SW480 (cell line): ENCODE results near the gene TBX6.
"Not testable (repeated sequence)": the region's sequence is repeated elsewhere in the genome, so short reads cannot be mapped to it uniquely, and the experiment has no call there.

ENCODE experiments used
- DNase-seq: peaks from one replicate; pipeline ENCODE4 v3.0.0-alpha.2; 2016; ENCODE audit warnings: low spot score

TBX6 gene, protein sequence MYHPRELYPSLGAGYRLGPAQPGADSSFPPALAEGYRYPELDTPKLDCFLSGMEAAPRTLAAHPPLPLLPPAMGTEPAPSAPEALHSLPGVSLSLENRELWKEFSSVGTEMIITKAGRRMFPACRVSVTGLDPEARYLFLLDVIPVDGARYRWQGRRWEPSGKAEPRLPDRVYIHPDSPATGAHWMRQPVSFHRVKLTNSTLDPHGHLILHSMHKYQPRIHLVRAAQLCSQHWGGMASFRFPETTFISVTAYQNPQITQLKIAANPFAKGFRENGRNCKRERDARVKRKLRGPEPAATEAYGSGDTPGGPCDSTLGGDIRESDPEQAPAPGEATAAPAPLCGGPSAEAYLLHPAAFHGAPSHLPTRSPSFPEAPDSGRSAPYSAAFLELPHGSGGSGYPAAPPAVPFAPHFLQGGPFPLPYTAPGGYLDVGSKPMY

DNA sequence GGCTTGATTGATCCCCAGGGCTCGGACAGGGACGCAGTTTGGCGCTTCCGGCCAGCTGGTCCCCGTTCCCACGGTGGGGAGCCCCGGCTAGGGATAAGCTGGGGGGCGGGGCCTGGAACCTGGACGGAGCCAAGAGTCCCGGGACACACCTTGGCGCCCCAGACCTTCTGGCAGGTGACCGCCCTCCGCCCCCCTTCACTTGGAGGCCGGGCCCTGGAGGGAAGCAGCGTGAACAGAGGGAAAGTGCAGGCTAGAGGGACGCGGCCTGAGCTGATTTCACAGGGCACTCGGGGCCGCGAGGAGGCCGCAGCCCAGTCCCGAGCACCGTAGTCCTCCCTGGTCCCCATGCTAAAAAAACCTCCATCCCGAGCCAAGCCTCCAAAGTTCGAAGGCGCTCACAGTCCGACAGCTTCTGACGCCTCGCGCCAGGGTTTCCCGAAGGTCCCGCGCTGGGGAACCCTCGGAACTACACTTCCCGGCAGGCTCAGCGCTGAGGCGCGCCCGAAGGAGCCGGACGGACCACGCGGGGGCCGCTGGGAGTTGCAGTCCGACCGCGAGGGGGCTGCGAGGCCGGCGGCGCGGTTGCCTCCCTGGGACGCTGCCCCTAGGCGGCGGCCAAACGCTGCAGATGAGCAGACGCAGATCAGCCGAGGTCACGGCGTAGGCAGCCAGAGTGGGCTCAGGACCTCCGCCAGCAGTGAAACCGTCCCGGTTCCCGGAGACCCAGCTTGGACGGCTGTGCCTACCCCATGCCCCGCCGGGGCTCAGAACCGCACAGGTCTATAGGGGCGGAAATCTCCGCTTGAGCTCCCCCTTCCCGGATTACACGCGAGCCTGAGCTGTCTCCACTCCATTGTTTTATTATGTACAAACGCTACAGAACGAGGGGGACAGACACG, at the start of gene TBX6:
TSS of gene TBX6 (minus strand) at position 451 of the 899 bp plus-strand sequence. CDS start 731 bp downstream, outside the sequence.
- DNase-seq, result peak; percentile 88

DNA sequence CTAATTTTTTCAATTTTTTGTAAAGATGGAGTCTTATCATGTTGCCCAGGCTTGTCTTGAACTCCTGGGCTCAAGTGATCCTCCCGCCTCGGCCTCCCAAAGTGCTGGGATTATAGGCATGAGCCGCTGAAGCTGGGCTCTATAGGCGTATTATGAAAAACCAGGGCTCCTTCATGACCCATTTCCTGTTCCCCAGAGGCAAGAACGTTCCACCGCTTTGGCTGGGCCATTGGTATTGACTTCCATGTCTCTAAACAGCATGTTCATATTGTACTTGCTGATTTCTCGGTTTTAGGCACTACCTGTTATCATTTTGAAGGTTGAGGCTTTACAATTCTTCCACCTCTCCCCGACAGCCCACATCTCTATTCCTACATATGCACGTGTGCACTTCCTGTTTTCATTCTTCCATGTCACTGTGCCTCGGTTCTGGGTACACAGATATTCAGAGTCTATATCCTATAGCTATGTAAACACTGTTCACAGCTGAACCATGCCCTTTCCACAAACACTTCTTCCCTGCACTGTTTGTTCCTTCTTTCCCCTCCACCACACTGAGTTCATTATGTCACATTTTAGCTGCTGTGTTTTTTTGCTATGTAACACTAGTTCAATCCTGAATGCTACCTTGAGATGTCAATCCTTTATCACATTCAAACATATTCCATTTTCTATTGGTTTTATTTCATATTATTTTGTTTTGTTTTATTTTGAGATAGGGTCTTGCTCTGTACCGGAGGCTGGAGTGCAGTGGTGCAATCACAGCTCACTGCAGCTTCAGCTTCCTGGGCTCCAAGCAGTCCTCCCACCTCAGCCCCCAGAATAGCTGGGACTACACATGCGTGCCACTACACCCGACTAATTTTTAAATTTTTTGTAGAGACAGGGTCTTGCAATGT, 48.1 kb upstream of the TBX6 start:
- DNase-seq, result no peak

DNA sequence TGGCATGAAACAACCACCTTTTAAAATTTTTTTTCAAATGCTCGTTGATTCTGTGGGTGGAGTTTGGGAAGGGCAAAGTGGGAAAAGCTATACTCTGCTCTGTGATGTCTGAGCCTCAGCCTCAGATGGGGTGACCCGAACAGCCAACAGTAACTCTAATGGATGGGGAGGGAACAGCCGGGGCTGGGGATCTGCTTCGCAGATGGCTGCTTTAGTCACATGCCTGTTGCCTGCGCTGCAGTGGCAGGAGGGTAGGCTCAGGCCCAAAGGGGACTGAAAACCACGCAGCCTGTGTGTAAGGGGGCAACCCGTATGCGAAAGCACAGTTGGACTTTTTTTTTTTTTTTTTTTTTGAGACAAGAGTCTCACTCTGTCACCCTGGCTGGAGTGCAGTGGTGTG, 46.2 kb upstream of the TBX6 start:
- DNase-seq, result no peak

DNA sequence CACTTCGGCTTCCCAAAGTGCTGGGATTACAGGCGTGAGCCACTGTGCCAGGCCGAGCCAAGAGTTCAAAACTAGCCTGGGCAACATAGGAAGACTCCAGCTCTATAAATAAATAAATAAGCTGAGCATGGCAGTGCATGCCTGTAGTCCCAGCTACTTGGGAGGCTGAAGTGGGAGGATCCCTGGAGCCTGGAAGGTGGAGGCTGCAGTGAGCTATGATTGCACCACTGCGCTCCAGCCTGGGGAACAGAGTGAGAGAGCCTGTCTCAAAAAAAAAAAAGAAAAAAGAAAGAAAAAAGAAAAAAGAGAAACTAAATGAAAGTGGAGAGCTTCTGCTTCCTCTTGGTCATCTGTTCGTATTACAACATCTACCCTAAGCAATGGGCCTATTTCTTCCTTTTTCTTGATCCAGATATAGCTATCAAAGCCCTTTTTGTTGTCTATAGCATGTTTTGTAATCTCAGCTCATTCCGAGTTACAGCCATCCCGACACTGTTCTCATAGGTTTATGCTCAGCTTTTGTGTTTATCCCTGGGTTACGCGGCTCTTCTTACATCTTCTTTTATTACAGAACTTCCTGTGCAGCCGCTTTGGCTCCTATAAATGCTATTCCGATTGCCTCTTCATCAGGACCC, 45.4 kb upstream of the TBX6 start:
- DNase-seq, result no peak

DNA sequence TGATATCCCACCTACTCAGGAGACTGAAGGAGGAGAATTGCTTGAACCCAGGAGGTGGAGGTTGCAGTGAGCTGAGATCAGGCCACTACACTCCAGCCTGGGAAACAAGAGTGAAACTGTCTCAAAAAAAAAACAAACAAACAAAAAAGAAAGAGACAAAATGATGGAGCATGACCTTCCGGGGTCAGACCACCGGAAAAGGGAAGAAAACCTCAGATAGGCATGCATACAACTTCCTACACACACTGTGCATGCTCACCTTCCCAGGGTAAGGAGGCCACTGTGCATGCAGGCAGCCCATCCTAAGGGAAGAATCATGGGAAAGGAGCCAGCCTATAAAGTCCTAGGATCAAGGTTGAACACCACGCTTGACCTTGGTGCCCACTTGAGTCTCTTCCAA, 40.9 kb upstream of the TBX6 start:
- no peak for DNase-seq

DNA sequence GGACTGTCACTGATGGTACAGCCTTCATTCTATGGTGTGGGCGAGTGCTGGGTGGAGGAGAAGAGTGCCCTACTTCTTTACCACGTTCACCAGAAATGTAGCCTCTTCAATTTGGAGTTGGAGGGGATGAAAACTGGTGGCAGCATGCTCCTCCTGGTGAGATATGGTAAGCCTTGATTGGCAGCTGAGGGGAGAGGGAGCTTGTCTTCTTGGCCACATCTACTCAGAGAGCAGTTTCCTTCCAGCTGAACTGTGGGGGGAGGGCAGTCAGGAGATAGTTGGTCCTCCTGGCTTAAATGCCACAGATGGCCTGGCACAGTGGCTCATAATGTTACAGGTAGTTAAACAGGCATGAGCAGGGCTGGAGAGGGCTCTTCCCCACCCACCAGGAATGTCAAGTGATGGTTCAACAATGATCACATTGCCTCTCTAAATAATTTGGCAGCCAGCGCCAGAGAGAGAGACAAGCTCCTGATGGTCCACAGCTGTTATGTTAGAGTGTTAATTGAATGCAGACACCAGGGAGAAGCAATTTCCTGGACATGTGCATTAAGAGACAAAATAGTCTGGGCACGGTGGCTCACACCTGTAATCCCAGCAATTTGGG, 40.2 kb upstream of the TBX6 start:
- DNase-seq, result no peak

DNA sequence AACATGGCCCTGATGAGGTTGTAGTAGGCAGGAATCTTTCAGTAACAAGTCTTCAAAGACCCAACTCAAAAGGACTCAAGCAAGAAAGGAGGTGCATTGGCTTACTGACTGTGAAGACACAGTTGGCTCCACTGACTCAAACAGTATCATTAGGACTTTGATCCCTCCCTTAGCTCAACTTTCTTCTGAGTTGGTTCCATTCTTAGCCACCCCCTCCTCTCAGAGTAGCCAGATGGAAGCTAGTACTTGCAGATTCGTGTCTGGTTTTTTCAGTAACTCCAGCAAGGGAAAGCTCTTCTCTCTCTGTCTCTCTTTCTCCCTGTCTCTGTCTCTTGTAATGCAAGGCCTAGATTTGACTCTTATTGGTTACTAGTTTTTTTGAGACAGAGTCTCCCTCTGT, 36.3 kb upstream of the TBX6 start:
- no peak for DNase-seq

DNA sequence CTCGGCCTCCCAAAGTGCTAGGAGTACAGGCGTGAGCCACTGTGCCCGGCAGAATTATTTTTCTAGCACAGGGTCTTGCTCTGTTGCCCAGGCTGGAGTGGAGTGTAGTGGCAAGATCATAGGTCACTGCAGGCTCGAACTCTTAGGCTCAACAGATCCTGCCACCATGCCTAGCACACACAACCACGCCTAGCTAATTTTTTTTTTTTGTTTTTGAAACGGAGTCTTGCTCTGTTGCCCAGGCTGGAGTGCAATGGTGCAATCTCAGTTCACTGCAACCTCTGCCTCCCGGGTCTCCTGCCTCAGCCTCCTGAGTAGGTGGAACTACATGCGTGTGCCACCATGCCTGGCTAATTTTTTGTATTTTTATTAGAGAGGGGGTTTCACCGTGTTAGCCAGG, 34.0 kb upstream of the TBX6 start:
- DNase-seq, result not testable (repeated sequence)

DNA sequence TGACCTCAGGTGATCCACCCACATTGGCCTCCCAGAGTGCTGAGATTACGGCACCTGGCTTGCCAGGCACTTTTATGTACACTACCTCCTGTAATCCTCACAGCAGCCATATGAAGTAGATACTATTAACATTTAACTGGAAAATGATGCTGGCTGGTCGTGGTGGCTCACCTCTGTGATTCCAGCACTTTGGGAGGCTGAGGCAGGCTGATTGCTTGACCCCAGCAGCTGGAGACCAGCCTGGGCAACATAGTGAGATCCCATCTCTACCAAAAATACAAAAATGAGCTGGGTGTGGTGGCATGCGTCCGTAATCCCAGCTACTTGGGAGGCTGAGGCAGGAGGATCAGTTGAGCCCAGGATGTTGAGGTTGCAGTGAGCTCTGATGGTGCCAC, 33.3 kb upstream of the TBX6 start:
- DNase-seq, result no peak

DNA sequence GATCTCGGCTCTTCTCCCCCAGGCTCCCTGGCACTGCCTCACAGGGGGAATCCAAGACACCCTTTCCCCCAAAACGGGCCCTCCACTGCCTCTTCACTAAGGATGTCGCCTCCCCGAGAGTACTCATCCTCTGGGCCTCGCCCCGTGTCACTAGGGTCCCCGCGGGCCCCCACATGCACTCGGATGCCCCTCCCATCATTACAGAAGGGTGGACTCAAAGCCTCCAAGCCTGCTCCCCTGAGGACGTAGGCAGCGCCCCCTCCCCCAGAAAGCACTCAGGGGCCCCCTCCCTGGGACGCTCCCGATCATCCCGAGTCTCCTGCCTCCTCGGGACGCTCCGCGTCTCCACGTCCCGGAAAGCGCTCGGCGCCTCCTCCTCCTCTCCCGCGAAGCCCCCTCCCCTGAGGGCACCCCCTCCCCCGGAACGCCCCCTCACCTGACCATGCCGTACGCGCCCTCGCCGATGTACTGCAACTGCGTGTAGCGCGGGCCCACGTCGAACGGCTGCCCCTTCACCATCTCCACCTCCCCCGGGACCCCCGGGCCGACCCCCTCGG, 31.0 kb upstream of the TBX6 start:
- no peak for DNase-seq

DNA sequence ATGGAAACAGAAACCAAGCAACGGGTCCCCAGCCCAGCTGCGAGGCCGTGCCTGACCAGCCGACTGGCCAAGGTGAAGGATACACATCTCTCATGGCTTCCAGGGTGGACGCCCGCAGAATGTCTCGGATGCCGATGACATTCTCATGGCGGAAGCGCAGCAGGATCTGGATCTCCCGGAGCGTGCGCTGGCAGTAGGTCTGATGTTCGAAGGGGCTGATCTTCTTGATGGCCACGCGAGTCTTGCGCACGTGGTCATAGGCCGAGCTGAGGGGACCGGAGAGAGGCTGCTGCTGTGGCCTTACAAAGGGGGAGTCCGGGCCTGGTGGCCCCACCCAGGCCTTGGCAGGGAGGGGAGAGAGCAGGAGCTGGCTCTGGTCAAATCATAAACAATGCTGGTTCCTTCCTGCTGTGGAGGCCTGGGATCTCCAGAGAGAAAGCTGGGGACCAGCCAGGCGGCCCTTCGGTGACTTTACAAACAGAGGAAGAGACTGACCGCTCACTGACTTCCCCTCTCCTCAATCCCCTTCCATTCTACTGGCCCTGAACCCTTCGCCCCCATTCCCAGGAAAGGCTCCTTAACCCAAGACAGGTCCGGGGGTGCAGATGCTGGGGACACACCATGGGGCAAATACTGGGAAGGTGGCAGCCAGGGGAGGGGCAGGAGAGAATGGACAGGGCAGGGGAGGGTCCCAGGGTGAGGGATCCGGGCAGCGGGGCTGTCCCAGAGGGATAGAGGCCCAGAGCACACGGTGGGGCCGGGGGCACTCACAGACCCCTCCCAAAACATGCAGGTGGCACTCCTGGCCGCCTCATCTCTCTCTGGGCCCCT, 30.2 kb upstream of the TBX6 start:
- DNase-seq, result no peak

DNA sequence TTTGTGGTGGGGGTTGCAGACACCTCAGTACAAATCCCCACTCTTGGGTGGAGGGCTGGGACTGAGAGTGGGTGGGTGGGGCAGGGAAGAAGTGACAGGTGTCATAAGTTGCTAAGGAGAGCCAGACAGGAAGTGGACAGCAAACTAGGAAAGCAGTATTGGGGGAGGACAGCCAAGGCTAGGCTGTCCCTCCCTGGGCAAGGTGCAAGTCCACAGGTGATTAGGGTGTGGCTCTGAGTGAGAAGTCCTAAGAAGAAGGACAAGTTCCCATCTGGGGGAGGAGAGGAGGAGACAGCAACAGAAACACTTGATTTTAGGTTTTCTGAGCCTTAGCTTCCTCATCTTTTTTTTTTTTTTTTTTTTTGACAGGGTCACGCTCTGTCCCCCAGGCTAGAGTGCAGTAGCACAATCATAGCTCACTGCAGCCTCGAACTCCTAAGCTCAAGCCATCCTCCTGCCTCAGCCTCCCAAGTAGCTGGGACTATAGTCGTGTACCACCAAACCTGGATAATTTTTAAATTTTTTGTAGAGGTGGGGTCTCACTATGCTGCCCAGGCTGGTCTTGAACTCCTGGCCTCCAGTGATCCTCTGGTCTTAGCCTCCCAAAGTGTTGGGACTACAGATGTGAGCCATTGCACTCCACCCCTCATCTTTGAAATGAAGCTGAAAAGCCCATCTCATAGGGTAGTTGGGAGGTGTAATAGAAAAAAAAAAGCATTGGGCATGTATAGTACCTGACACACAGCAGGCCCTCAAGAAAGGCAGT, 28.8 kb upstream of the TBX6 start:
- no peak for DNase-seq

DNA sequence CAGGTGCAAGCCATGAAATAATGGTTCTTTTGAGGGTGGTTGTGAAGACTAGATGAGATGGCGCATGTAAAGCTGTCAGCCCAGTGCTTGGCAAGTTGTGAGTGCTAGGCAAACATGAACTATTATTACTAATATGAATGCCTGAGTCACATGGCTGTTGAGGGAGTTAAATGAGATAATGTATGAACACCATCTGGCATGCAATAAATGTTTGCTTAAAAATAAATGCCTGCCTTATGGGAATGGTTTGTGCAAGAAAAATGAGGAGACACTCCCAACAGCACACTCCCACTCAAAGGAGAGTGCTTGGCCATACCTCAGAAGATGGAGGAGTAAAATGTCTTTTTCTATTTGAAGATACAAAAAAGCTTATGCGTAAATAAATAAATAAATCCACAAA, 27.7 kb upstream of the TBX6 start:
- no peak for DNase-seq

DNA sequence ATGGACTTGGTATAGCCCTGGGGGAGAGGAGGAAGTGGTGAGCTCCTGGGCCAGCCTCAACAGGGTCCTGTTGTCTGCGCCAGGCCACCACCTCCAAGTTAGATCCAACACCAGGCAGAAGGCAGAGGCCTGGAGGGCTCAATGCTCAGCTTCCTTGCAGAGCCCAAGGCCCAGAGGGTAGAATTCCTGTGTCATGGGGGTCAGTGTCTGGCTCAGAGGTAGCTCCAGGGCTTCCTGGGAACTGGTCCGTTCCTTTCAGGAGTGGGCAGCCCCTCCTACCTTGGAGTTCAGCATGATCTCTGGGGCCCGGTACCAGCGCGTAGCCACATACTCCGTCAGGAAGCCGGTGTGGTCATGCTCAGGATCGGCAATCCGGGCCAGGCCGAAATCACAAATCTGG, 26.0 kb upstream of the TBX6 start:
- no peak for DNase-seq

DNA sequence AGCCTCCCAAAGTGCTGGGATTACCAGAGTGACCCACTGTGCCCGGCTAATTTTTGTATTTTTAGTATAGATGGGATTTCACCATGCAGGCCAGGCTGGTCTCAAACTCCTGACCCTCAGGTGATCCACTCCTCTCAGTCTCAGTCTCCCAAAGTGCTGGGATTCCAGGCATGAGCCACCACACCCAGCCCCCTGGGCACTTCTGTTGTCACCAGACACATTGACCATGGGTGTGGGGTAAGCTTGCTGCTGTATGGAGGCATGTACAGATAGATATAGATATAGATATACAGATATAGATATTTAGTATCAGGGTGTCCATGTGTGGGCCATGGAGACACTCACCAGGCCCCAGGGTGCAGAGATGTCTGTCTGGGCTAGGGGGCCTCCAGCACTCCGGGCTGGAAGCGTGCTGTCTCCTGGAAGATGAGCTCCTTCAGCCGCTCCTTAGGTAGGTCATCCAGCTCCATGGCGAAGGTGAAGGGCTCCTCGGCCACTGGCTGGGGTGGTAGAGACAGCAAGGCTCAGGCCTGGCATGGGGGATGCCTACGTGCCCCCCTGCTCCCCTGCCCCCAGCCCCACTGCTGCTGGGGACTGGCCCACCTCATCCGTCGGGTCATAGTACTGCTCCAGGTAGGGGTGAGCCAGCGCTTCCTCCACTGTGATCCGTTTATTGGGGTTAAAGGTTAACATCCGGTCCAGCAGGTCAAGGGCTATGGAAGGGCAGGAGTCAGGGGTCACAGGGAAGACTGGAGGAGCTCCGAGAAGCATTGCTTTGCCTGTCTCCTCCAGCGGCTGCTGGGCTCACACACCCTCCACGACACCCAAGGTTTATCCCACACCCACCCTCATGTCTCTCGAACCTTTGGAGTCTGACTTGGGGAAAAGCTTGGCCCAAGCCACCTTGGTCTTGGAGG, 24.8 kb upstream of the TBX6 start:
- DNase-seq, result no peak

DNA sequence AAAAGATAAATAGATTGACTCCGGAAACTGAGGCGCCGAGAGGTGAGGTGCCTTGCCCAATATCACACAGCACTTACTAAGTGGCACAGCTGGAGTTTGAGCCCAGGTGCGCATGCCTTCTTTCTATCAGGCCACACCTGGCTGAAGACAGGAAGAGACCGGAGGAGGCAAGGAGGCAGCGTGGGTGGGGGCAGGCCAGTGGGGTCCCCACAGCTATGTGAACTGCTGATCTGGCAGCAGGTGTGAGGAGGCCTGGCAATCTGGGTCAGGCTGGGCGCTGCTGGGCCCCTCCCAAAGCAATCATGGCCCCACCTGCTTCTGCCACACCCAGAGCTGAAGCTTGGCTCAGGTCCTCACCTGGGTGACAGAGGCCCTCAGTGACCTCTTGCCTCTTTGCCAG, 23.5 kb upstream of the TBX6 start:
- DNase-seq, result peak; percentile 78

DNA sequence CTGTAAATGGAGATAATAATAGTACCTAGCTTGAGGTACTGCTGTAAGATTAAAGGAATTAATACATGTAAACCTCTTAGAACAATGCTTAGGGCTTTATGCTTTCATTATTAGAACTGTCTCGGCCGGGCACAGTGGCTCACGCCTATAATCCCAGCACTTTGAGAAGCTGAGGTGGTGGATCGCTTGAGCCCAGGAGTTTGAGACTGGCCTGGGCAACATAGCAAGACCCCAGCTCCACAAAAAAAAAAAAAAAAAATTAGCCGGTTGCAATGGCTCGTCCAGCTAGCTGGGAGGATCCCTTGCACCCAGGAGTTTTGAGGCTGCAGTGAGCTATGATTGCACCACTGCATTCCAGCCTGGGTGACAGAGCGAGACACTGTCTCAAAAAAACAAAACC, 23.1 kb upstream of the TBX6 start:
- not testable (repeated sequence) for DNase-seq

DNA sequence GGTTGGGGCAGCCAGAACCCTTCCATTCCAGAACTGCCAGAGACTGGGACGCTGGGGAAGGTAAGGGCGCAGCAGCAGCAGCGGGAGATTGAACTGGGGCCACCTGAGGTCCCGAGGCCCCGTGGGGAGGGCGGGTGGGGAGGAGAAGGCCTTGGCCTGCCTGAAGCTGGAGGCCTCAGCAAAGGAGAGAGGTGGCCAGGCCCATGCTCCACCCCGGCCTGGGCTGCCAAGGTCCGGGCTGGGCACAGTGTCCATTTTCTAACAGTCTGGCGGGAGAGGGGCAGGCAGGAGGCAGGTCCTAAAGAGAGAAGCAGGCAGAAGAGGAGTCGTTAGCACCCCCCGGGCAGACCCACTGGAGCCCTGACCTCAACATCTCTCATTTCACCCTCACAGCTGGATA, 22.7 kb upstream of the TBX6 start:
- DNase-seq, result no peak
